NOMO-1 (cell line): ENCODE results near the gene ANKRD13A.
"Not testable (repeated sequence)": the region's sequence is repeated elsewhere in the genome, so short reads cannot be mapped to it uniquely, and the experiment has no call there.

Source experiments
- DNase-seq, 2 experiments: peaks; one replicate each; lab custom pipeline; 2025; ENCODE audit not compliant: unreplicated experiment in 2 of 2; lab: John Stamatoyannopoulos, UW

The ANKRD13A gene

GRCh38 chr12:110047297-110047940, 48.2 kb downstream of the ANKRD13A start:
- no peak for DNase-seq

- DNase-seq = peak; percentile 96 to 98
These were observed 49.2 kb downstream of the ANKRD13A start, which contains the start of gene C12orf76 for GRCh38 chr12:110048242-110049027. TSS of gene C12orf76 (minus strand) at chr12:110048522. CDS start at chr12:110048495, 27 bp downstream.

- DNase-seq = peak in 1 of 2 experiments; percentile 47
These were observed 49.8 kb downstream of the ANKRD13A start for GRCh38 chr12:110049034-110049433.

GRCh38 chr12:110049666-110050065, 50.4 kb downstream of the ANKRD13A start:
- DNase-seq = not testable (repeated sequence)

- DNase-seq = peak in 1 of 2 experiments; percentile 39
These were observed 51.7 kb downstream of the ANKRD13A start for GRCh38 chr12:110050927-110051326.

GRCh38 chr12:110055375-110056352, 56.4 kb downstream of the ANKRD13A start:
- DNase-seq = peak in 1 of 2 experiments; percentile 48

GRCh38 chr12:110056643-110057042, 57.4 kb downstream of the ANKRD13A start:
- not testable (repeated sequence) for DNase-seq

GRCh38 chr12:110058875-110059615, 59.8 kb downstream of the ANKRD13A start:
- DNase-seq = no peak

GRCh38 chr12:110059651-110060000, 60.4 kb downstream of the ANKRD13A start:
- DNase-seq = no peak

- no peak for DNase-seq
These were observed 63.0 kb downstream of the ANKRD13A start for GRCh38 chr12:110062241-110062640.

GRCh38 chr12:110065540-110065939, 66.3 kb downstream of the ANKRD13A start:
- peak in 1 of 2 experiments; percentile 61 for DNase-seq

GRCh38 chr12:110067531-110067930, 68.3 kb downstream of the ANKRD13A start:
- DNase-seq = no peak

- not testable (repeated sequence) for DNase-seq
These were observed 68.9 kb downstream of the ANKRD13A start for GRCh38 chr12:110068115-110068514.

GRCh38 chr12:110068654-110069053, 69.4 kb downstream of the ANKRD13A start:
- no peak for DNase-seq

- no peak for DNase-seq
These were observed 72.3 kb downstream of the ANKRD13A start for GRCh38 chr12:110071504-110071903.

GRCh38 chr12:110071967-110072366, 72.7 kb downstream of the ANKRD13A start:
- no peak for DNase-seq

GRCh38 chr12:110072636-110073035, 73.4 kb downstream of the ANKRD13A start:
- not testable (repeated sequence) for DNase-seq

GRCh38 chr12:110073049-110073831, 74.0 kb downstream of the ANKRD13A start:
- DNase-seq = no peak

GRCh38 chr12:110074089-110074488, 74.9 kb downstream of the ANKRD13A start:
- no peak for DNase-seq
